PC-3 (cell line): ENCODE results near the gene FSTL4. TPM values are rescaled to one million over a fixed set of nuclear protein-coding genes. Genes with fewer than 3 reads are reported as not detected.

Source experiments
- ATAC-seq: fragments of 200-7000 bp; cut with Tn5 transposase; 2 replicates; pipeline ENCODE4 v1.9.1; 2020; ENCODE audit warnings: mild to moderate bottlenecking, moderate library complexity
- BruUV-seq: library from RNA; stranded (reverse); fragments of 400-500 nt; replicated peaks from 2 replicates; lab custom pipeline; 2021; lab: Mats Ljungman, UMichigan
- CTCF ChIA-PET: fragments of 300-600 bp; sonication (Branson Sonifier 250); formaldehyde crosslinking; loops from one replicate; lab custom pipeline; 2022; ENCODE audit warnings: antibody characterized with exemption; lab: Charles Lee
- POLR2A ChIA-PET: fragments of 300-600 bp; sonication (Branson Sonifier 250); formaldehyde crosslinking; loops from one replicate; lab custom pipeline; 2022; ENCODE audit warnings: antibody characterized with exemption; ENCODE audit not compliant: unreplicated experiment; lab: Charles Lee
- DNase-seq: peaks from one replicate; pipeline ENCODE4 v3.0.0-alpha.2; 2015
- H2AFZ ChIP-seq: fragments of 300-600 bp; sonication (generic); 2 replicates; pipeline ENCODE4 v1.6.0; 2016; ENCODE audit warnings: antibody characterized with exemption, low read length
- H3F3A ChIP-seq: fragments of 300-600 bp; sonication (generic); one replicate; pipeline ENCODE4 v1.6.0; 2017; ENCODE audit warnings: antibody characterized with exemption, low read length, control low read depth, mild to moderate bottlenecking; ENCODE audit not compliant: unreplicated experiment
- H3K27ac ChIP-seq: fragments of 300-600 bp; sonication (generic); 2 replicates; pipeline ENCODE4 v1.5.1; 2016; ENCODE audit warnings: mild to moderate bottlenecking, low read length
- H3K27me3 ChIP-seq: fragments of 300-600 bp; sonication (generic); 2 replicates; pipeline ENCODE4 v1.6.1; 2016; ENCODE audit warnings: low read length, mixed read lengths
- H3K36me3 ChIP-seq: fragments of 300-600 bp; sonication (generic); 2 replicates; pipeline ENCODE4 v1.6.1; 2016; ENCODE audit warnings: low read depth, mixed run types, low read length, mixed read lengths
- H3K4me1 ChIP-seq: fragments of 300-600 bp; sonication (generic); 2 replicates; pipeline ENCODE4 v1.5.1; 2016; ENCODE audit warnings: low read length; ENCODE audit not compliant: insufficient read depth
- H3K4me2 ChIP-seq: fragments of 300-600 bp; sonication (generic); 2 replicates; pipeline ENCODE4 v1.6.0; 2016; ENCODE audit warnings: low read length
- H3K4me3 ChIP-seq: fragments of 300-600 bp; sonication (generic); 2 replicates; pipeline ENCODE4 v1.5.1; 2016; ENCODE audit warnings: mild to moderate bottlenecking, low read length, mixed read lengths
- H3K79me2 ChIP-seq: fragments of 300-600 bp; sonication (generic); 2 replicates; pipeline ENCODE4 v1.6.1; 2017; ENCODE audit warnings: low read length, mixed read lengths
- H3K9ac ChIP-seq: fragments of 300-600 bp; sonication (generic); 2 replicates; pipeline ENCODE4 v1.6.0; 2016; ENCODE audit warnings: mild to moderate bottlenecking, low read length
- H3K9me2 ChIP-seq: fragments of 300-600 bp; sonication (generic); replicated peaks from 2 replicates; pipeline ENCODE4 v1.6.1; 2016; ENCODE audit warnings: mixed run types, low read length, mixed read lengths
- H3K9me3 ChIP-seq: fragments of 300-600 bp; sonication (generic); 2 replicates; pipeline ENCODE4 v1.6.1; 2016; ENCODE audit warnings: low read length, mixed read lengths
- H4K20me1 ChIP-seq: fragments of 300-600 bp; sonication (generic); 2 replicates; pipeline ENCODE4 v1.6.1; 2016; ENCODE audit warnings: low read length, mixed read lengths
- CTCF ChIP-seq: fragments of 300-600 bp; sonication (generic); conservative IDR thresholded peaks from 2 replicates; pipeline ENCODE4 v1.5.1; 2017; ENCODE audit warnings: antibody characterized with exemption, low read depth, mild to moderate bottlenecking, low read length
- EZH2 ChIP-seq: fragments of 300-600 bp; sonication (generic); IDR thresholded peaks from one replicate; pipeline ENCODE4 v1.6.1; 2017; ENCODE audit warnings: antibody characterized with exemption, mild to moderate bottlenecking, low read length; ENCODE audit not compliant: unreplicated experiment
- EZH2phosphoT487 ChIP-seq: fragments of 300-600 bp; sonication (generic); IDR thresholded peaks from 2 replicates; pipeline ENCODE4 v1.6.1; 2018; ENCODE audit warnings: mild to moderate bottlenecking, antibody characterized with exemption, low read length, borderline replicate concordance
- intact Hi-C: fragments of 100-400 bp; cut with micrococcal nuclease; formaldehyde crosslinking; loops from 2 replicates; pipeline ENCODE4 v1.9.0; 2023
- total RNA-seq: library from RNA; depleted of rRNA; stranded (reverse); fragments of >200 nt; gene quantifications from 2 replicates; pipeline ENCODE4 v1.2.3, GENCODE V29; 2014

FSTL4 gene
- total RNA-seq, 1 experiment from 2014 or later: 4.2 TPM

DNA sequence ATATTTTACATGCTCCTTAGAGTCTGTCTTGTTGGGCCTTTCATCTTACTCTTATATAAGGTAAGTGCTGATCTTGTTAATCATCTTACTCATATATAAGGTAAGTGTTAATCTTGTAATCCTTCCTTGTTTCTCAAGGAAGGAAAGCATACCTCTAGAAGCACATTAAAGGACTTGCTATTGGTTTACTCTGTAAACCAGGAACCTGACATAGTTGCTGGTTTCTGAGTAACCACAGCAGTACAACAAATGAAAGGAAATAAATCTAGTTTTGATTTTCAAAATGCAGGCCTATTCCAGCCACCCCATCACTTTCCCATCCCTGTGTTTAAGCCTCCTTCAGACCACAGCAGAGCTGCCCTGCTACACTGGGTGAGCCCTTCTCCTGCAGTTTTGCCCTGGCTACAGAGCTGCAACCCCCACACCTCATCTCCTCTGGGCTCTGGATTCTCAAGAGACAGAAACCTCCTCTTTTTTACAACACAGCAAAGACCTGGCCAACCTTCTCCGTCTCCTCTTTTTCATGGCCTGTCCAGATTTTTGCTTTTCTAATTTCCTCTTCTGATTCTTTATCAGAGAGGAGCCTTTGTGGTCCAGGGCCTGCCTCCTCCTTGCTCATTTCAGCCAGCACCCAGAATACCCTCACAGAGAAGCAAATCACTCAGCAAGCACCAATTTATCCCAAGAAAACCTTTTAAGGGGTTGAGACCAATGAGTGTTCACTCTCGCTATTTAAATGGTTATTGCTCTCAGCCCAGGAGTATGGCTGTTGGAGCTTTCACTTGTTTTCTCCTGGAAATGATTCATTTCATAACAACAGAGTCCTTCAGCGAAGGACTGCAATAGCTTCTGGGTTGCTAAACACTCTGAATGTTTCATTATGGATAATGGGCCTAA lies 103.2 kb downstream of the FSTL4 start:
- H3K27me3 ChIP-seq: no peaks in the 10 kb centered on the region
- no peak overlapping the region for H3K27ac ChIP-seq
- CTCF ChIA-PET: no interaction called here
- no peaks in the 10 kb centered on the region for H3K9me2 ChIP-seq
- no peaks in the 10 kb centered on the region for H3K36me3 ChIP-seq
- H3K9ac ChIP-seq: no peak overlapping the region
- no peaks in the 10 kb centered on the region for H3F3A ChIP-seq
- H4K20me1 ChIP-seq: no peaks in the 10 kb centered on the region
- ATAC-seq (no peak), DNase-seq (no peak)
- H3K79me2 ChIP-seq: no peaks in the 10 kb centered on the region
- no peak overlapping the region for H2AFZ ChIP-seq
- no peak overlapping the region for H3K4me2 ChIP-seq
- no peaks in the 10 kb centered on the region for H3K9me3 ChIP-seq
- BruUV-seq: no TSS peak
- TF ChIP-seq EZH2: no peak
- TF ChIP-seq EZH2phosphoT487: no peak
- TF ChIP-seq CTCF: no peak
- peaks cover 8% of the 10 kb centered on the region for H3K4me1 ChIP-seq
- H3K4me3 ChIP-seq: no peak overlapping the region
- POLR2A ChIA-PET: no interaction called here
- intact Hi-C loops: loop anchor here (5.0 kb wide), 1 partner anchor 103 kb away; the partner anchor contains the start of gene FSTL4

- ChIA-PET CTCF (interaction anchor here (0.6 kb wide), 1 partner anchor 43 kb away, joined by 4 read pairs; no protein-coding TSS in a partner anchor), POLR2A (no interaction called here)
- intact Hi-C loops: loop anchor here (5.0 kb wide), 1 partner anchor 104 kb away; the partner anchor contains the start of gene FSTL4
Measured at GRCh38 chr5:133508331-133508730, 104.0 kb downstream of the FSTL4 start.

More at GRCh38 chr5:133508331-133508730, 104.0 kb downstream of the FSTL4 start:
- no peak for ATAC-seq
- TF ChIP-seq EZH2phosphoT487: no peak
- TF ChIP-seq EZH2: no peak
- no peak for TF ChIP-seq CTCF
- Histone ChIP-seq H3K4me2 (no peak overlapping the region), H3K9ac (no peak overlapping the region), H3K27me3 (no peaks in the 10 kb centered on the region), H3K4me1 (peaks cover 8% of the 10 kb centered on the region), H4K20me1 (no peaks in the 10 kb centered on the region), H3K9me3 (no peaks in the 10 kb centered on the region), H3K27ac (no peak overlapping the region), H2AFZ (no peak overlapping the region), H3K4me3 (no peak overlapping the region), H3F3A (no peaks in the 10 kb centered on the region), H3K9me2 (no peaks in the 10 kb centered on the region), H3K79me2 (no peaks in the 10 kb centered on the region), H3K36me3 (no peaks in the 10 kb centered on the region)
- no peak for DNase-seq
- BruUV-seq: no TSS peak
